GM23248 (cell line): ENCODE results near the gene SRD5A3. TPM values are rescaled to one million over a fixed set of nuclear protein-coding genes. Genes with fewer than 3 reads are reported as not detected.

Source experiments
- DNase-seq: peaks from one replicate; pipeline ENCODE4 v3.0.0-alpha.2; 2015
- H2AFZ ChIP-seq: fragments of 200-600 bp; sonication (generic); 2 replicates; pipeline ENCODE4 v1.6.1; 2016; ENCODE audit warnings: antibody characterized with exemption
- H3F3A ChIP-seq: fragments of 200-600 bp; sonication (generic); 2 replicates; pipeline ENCODE4 v1.6.1; 2016; ENCODE audit warnings: mild to moderate bottlenecking, antibody characterized with exemption, mixed run types; ENCODE audit not compliant: insufficient read depth
- H3K27ac ChIP-seq: fragments of 200-600 bp; sonication (generic); 2 replicates; pipeline ENCODE4 v1.5.1; 2016; ENCODE audit warnings: mild to moderate bottlenecking
- H3K27me3 ChIP-seq: fragments of 200-600 bp; sonication (generic); replicated peaks from 2 replicates; pipeline ENCODE4 v1.6.1; 2016; ENCODE audit warnings: mild to moderate bottlenecking; ENCODE audit not compliant: insufficient read depth
- H3K36me3 ChIP-seq: fragments of 200-600 bp; sonication (generic); 2 replicates; pipeline ENCODE4 v1.6.1; 2016; ENCODE audit warnings: low read depth, mild to moderate bottlenecking
- H3K4me1 ChIP-seq: fragments of 200-600 bp; sonication (generic); 2 replicates; pipeline ENCODE4 v1.6.1; 2016; ENCODE audit warnings: mild to moderate bottlenecking; ENCODE audit not compliant: insufficient read depth
- H3K4me2 ChIP-seq: fragments of 200-600 bp; sonication (generic); one replicate; pipeline ENCODE4 v1.6.1; 2016; ENCODE audit warnings: mild to moderate bottlenecking; ENCODE audit not compliant: unreplicated experiment
- H3K4me3 ChIP-seq: fragments of 200-600 bp; sonication (generic); 2 replicates; pipeline ENCODE4 v1.5.1; 2016; ENCODE audit warnings: mild to moderate bottlenecking
- H3K79me2 ChIP-seq: fragments of 200-600 bp; sonication (generic); 2 replicates; pipeline ENCODE4 v1.6.1; 2016; ENCODE audit warnings: mild to moderate bottlenecking; ENCODE audit not compliant: insufficient read depth
- H3K9ac ChIP-seq: fragments of 200-600 bp; sonication (generic); 2 replicates; pipeline ENCODE4 v1.6.1; 2016; ENCODE audit warnings: mild to moderate bottlenecking
- H3K9me2 ChIP-seq: fragments of 200-600 bp; sonication (generic); 2 replicates; pipeline ENCODE4 v1.6.1; 2016; ENCODE audit warnings: mixed run types, mild to moderate bottlenecking, moderate library complexity; ENCODE audit not compliant: insufficient read depth
- H3K9me3 ChIP-seq: fragments of 200-600 bp; sonication (generic); one replicate; pipeline ENCODE4 v1.6.1; 2017; ENCODE audit warnings: low read depth
- H4K20me1 ChIP-seq: fragments of 200-600 bp; sonication (generic); 2 replicates; pipeline ENCODE4 v1.6.0; 2016; ENCODE audit not compliant: insufficient read depth
- EZH2 ChIP-seq: fragments of 200-600 bp; sonication (generic); IDR thresholded peaks from 2 replicates; pipeline ENCODE4 v1.6.1; 2018; ENCODE audit warnings: antibody characterized with exemption, mild to moderate bottlenecking; ENCODE audit not compliant: insufficient read depth, poor library complexity, severe bottlenecking
- EZH2phosphoT487 ChIP-seq: fragments of 200-600 bp; sonication (generic); IDR thresholded peaks from 2 replicates; pipeline ENCODE4 v1.6.1; 2018; ENCODE audit warnings: antibody characterized with exemption, moderate library complexity, mild to moderate bottlenecking, low read depth; ENCODE audit not compliant: insufficient read depth
- WGBS, 2 experiments: methylation state at CpG; one replicate each; pipeline ENCODE4 v1.1.6; 2015 to 2017; ENCODE audit warnings: low lambda C conversion rate in 2 of 2, low coverage in 1 of 2; ENCODE audit errors: missing lambda C conversion rate in 2 of 2; 5-methylcytosine and 5-hydroxymethylcytosine counted together
- in situ Hi-C: fragments of 300-500 bp; cut with MboI; formaldehyde crosslinking; loops from 2 replicates; pipeline ENCODE4 v1.15.0; 2020
- polyA plus RNA-seq: library from polyadenylated mRNA; unstranded; fragments of >200 nt; fragmentation: Nextera tagmentation; extraction: Ambion mirVana; gene quantifications from 2 replicates; pipeline ENCODE4 v1.2.1, GENCODE V29; 2016
- total RNA-seq: library from RNA; depleted of rRNA; stranded (reverse); fragments of >200 nt; shearing (Covaris generic); gene quantifications from 2 replicates; pipeline ENCODE4 v1.2.3, GENCODE V29; 2014

The SRD5A3 gene
- total and polyA plus RNA-seq, 2 experiments from 2014 or later: 20.6 to 54.2 TPM

- H3K27ac ChIP-seq: no peak overlapping the region
- 39 to 44% methylated on average over 5 of the region's 5 CpGs for WGBS, 2 experiments
- no peaks in the 10 kb centered on the region for H3K79me2 ChIP-seq
- H4K20me1 ChIP-seq: no peaks in the 10 kb centered on the region
- no peaks in the 10 kb centered on the region for H3K4me1 ChIP-seq
- no peak for TF ChIP-seq EZH2
- peak; percentile 56 for DNase-seq
- H3K4me2 ChIP-seq: no peak overlapping the region
- no peaks in the 10 kb centered on the region for H3K36me3 ChIP-seq
- no peak overlapping the region for H2AFZ ChIP-seq
- no peaks in the 10 kb centered on the region for H3F3A ChIP-seq
- H3K9me3 ChIP-seq: no peaks in the 10 kb centered on the region
- H3K9me2 ChIP-seq: no peaks in the 10 kb centered on the region
- H3K27me3 ChIP-seq: no peaks in the 10 kb centered on the region
- in situ Hi-C loops: loop anchor here (5.0 kb wide), 1 partner anchor 326 kb away; no protein-coding TSS in a partner anchor
- no peak overlapping the region for H3K9ac ChIP-seq
- H3K4me3 ChIP-seq: no peak overlapping the region
Observed at GRCh38 chr4:55318175-55319129, 27.6 kb upstream of the SRD5A3 start.

- DNase-seq: peak; percentile 84
- Histone ChIP-seq H3K4me3 (no peak overlapping the region), H3K79me2 (no peaks in the 10 kb centered on the region), H3K9ac (no peak overlapping the region), H3K27me3 (no peaks in the 10 kb centered on the region), H3K4me2 (no peak overlapping the region), H3K27ac (no peak overlapping the region), H3K9me2 (no peaks in the 10 kb centered on the region), H4K20me1 (no peaks in the 10 kb centered on the region), H3K4me1 (no peaks in the 10 kb centered on the region), H3F3A (no peaks in the 10 kb centered on the region), H3K9me3 (no peaks in the 10 kb centered on the region), H3K36me3 (no peaks in the 10 kb centered on the region), H2AFZ (no peak overlapping the region)
- in situ Hi-C loops: no loop called here
- 17 to 19% methylated on average over 8 of the region's 8 CpGs for WGBS, 2 experiments
- TF ChIP-seq EZH2 (no peak), EZH2phosphoT487 (no peak)
Observed at GRCh38 chr4:55321707-55322264, 24.3 kb upstream of the SRD5A3 start.

- Histone ChIP-seq H3K4me2 (no peak overlapping the region), H3K9ac (no peak overlapping the region), H3K27ac (no peak overlapping the region), H3K9me3 (no peaks in the 10 kb centered on the region), H3K4me3 (no peak overlapping the region), H2AFZ (no peak overlapping the region), H3K36me3 (no peaks in the 10 kb centered on the region), H3K79me2 (no peaks in the 10 kb centered on the region), H4K20me1 (no peaks in the 10 kb centered on the region), H3K4me1 (no peaks in the 10 kb centered on the region), H3K9me2 (no peaks in the 10 kb centered on the region), H3K27me3 (no peaks in the 10 kb centered on the region), H3F3A (no peaks in the 10 kb centered on the region)
- TF ChIP-seq EZH2phosphoT487 (no peak), EZH2 (no peak)
- in situ Hi-C loops: no loop called here
- DNase-seq: no peak
Observed at GRCh38 chr4:55323375-55323774, 22.7 kb upstream of the SRD5A3 start.

- Histone ChIP-seq H3K4me2 (no peak overlapping the region), H3K9me2 (no peaks in the 10 kb centered on the region), H3K4me1 (no peaks in the 10 kb centered on the region), H3K79me2 (no peaks in the 10 kb centered on the region), H2AFZ (no peak overlapping the region), H3F3A (no peaks in the 10 kb centered on the region), H3K27ac (no peak overlapping the region), H3K27me3 (no peaks in the 10 kb centered on the region), H3K9ac (no peak overlapping the region), H3K36me3 (no peaks in the 10 kb centered on the region), H3K4me3 (no peak overlapping the region), H3K9me3 (no peaks in the 10 kb centered on the region), H4K20me1 (no peaks in the 10 kb centered on the region)
- TF ChIP-seq EZH2 (no peak), EZH2phosphoT487 (no peak)
- in situ Hi-C loops: no loop called here
- no peak for DNase-seq
Observed at GRCh38 chr4:55326629-55327028, 19.4 kb upstream of the SRD5A3 start.
